ENCODE results near the gene SPPL3. TPM values are rescaled to one million over a fixed set of nuclear protein-coding genes. Genes with fewer than 3 reads are reported as not detected.

The SPPL3 gene
- total RNA-seq, 1 donor = 21.3 TPM

DNA sequence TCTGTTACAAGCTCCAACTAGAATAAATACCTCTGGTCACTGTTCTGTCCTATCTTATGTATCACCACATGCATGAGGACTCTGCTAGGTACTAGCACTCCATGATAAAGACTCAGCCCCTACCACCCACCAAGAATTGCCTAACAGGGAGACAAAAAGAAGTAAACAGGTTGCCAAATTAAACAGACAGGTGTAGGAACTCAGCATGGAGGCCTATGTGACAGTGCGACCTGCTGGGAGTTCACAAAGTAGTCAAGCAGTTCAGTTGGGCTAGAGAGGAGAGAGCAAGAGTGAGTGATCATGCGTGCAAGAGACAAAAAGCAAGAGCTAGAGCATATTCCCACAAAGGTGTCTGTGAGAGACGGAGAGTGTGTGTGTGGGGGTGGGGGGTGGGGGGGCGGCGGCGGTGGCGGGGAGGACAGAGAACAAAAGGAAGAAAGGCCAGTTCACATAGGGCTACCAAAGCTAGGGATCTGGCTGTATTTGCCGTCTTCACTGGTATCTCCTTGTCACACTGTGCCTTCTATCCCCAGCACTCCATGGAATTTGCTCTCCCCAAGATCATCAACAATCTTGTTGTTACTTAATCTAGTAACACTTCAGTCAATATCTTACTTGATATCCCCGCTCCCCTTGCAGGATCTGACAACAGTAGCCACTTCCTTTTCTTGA lies 81.2 kb downstream of the SPPL3 start:
- DNase-seq (ENCODE audit: low read depth in 2 of 3, low spot score in 2 of 3) = no peak

DNA sequence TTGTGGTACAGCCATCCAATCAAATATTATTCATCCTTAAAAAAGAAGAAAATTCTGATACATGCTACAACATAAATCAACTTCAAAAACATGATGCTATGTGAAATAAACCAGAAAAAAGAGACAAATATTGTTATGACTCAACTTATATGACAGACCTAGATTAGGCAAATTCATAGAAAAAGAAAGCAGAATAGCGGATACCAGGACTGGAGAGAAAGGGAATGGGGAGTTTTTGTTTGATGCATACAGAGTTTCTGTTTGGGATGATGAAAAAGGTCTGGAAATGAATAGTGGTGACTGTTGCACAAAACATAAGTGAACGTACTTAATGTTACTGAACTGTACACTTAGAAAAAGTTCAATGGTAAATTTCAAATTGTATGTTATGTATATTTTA lies 82.3 kb downstream of the SPPL3 start:
- no peak for DNase-seq (ENCODE audit: low read depth in 2 of 3, low spot score in 2 of 3)

DNA sequence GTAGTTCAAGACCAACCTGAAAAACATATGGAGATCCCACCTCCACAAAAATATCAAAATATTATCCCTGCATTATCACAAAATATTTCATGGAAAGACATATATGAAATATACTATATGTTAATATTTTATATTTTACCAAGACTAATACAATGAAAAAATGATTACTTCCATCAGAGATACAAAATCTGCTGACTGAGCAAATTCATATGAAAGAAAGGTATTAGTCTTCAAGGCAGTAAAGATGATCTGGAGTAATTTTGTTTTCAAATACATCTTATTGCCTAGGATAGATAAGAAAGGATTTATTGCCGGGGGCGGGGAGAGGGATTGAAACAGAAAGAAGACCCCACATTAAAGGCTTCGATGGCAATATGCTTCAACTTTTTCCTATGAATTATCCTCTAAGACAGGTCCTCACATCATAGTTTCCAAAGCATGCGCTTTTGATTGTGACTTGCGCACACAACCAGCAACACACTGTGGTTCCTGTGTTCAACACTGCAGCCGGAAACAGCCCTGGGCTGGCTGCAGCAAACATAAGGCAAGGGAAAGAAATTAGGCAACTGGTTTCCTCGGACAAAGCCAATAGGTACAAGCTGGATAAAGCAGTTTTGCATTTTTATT lies 83.2 kb downstream of the SPPL3 start:
- DNase-seq (ENCODE audit: low read depth in 2 of 3, low spot score in 2 of 3) = no peak

DNA sequence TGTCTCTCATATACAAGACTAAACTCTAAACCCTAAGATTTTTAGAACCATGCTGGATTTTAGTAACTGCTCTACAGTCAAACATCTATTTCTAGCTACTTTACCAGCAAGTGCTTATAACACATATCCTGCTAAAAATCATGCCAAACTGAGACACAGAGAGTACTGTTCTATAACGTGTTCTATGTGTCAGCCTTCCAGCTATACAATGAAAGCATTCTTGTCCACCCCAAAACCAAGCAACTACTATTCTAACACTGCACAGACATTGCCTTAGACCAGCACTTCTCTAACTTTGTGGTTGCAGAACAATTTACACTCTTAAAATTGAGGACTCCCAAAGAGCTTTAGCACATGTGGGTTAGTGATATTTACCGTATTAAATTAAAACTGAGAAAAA lies 85.7 kb downstream of the SPPL3 start:
- no peak for DNase-seq (ENCODE audit: low read depth in 2 of 3, low spot score in 2 of 3)

DNA sequence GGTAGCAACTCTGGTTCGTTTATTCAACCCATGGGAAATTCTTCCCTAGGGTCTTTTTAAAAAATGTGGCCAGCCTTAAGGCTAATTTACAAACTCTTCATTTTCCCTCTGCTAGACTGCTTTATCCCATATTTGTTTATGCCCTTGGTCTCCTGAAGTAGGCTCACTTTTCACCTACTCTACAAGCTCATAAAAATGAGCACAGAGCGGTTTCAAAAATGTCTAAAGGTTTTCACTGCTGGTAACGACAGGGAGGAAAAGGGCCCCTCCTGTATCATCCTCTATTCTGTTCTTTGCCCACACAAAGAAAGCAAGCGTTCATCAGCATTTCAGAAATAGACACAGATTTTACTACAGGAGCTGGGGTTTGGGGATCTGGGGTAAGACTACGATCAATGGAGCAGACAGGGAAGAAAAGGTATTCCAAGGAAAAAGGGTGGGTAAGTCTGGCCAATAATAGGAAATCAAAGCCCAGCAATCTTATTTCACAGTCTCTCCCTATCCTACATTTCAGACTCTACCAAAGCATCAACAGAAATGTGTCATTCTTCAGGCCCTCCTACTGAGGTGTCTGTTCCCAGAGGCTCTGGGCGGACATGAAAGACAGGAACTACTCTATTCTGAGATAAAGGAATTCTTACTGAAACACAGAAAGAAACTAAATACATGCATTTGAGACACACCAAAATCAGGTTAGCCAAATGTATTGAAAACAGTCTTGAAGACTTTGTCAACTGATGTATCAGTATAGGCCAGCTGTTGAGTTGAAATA lies 86.4 kb downstream of the SPPL3 start:
- no peak for DNase-seq (ENCODE audit: low read depth in 2 of 3, low spot score in 2 of 3)

DNA sequence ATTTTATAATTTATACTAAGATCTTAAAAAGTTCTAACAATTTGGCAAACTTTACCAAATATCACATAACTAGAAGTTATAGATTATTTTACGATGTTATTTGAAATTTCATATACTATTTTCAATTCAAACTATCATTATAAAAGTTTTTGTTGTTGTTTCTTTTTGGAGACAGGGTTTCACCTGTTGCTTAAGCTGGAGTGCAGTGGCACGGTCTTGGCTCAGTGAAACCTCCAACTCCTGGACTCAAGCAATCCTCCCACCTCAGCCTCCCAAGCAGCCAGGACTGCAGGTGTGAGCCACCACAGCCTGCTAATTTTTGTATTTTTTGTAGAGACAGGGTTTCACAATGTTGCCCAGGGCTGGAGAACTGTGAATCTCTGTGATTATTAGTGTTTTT lies 87.8 kb downstream of the SPPL3 start:
- no peak for DNase-seq (ENCODE audit: low read depth in 2 of 3, low spot score in 2 of 3)

DNA sequence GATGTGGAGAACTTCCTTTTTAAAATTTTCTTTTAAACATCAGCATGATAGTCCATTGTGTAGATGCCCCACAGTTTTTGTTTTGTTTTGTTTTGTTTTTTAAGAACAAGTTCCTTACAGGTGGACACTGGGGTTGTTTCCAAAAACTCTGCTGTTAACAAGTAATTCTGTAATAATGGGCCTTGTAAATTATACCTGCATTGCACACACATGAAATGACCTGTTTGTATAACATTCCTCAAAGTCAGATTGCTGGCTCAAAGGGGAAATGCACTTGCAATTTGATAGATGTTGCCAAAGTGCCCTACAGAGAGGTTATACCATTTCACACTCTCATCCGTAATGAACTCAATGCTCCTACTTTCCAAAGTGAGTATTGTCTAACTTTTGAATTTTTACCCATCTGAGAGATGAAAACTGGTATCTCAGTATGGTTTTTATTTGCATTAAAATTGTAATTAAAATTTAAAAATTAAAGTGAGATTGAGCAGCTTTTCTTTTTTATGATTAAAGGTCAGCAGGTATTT lies 89.2 kb downstream of the SPPL3 start:
- DNase-seq (ENCODE audit: low read depth in 2 of 3, low spot score in 2 of 3) = no peak

DNA sequence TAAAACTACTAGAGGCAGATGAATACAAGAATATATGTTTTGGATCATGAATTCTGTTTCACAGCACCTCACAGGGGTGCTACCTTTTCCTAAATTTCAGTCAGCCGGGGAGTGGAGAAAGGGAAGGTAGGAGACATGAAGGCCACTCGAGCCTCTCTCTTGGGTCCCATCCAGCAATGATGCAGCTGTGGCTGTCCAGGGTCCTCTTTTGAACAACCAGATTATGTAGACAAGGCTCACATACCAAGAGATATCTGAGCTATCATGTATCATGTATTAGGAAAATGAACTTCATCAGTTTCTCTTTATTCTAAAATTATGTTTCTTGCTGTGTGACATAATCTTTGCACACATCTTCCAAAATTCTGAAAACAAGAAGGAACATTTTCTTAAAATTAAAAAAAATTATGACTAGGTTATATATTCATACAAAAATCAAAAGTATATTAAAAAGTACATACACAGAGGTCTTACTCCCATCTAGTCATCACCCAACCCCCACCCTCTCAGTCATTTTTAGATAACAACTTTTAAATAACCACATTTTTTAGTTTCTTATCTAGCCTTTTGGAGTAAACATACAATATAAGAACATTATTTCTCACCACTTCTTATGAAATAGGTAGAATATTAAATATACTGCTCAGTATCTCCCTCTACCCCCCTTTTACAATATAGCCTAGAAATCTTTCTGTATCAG lies 89.8 kb downstream of the SPPL3 start:
- no peak for DNase-seq (ENCODE audit: low read depth in 2 of 3, low spot score in 2 of 3)

DNA sequence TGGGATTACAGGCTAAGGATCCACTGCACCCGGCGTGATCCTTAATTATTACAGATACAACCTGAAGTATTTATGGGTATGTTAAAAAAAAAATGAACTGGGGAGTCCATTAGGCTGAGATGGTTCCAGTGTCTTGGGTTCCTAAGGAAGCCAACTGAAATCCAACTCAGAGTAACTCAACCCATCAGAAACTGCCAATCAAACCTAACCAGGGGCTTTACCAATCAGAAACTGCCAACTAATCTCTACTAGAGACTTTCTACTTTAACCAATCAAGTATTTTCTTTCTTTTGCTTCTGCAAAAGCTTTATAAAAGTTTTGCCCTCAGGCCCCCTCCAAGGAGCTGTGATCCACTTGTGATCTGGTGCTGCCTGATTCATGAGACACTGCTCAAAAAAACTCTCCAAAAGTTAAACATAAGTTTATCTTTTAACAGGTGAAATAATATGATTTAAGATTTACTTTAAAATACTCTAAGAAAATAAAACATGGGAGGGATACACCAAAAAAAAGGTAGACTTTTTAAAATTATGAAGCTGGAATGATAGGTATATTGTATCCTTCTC lies 90.5 kb downstream of the SPPL3 start:
- no peak for DNase-seq (ENCODE audit: low read depth in 2 of 3, low spot score in 2 of 3)

DNA sequence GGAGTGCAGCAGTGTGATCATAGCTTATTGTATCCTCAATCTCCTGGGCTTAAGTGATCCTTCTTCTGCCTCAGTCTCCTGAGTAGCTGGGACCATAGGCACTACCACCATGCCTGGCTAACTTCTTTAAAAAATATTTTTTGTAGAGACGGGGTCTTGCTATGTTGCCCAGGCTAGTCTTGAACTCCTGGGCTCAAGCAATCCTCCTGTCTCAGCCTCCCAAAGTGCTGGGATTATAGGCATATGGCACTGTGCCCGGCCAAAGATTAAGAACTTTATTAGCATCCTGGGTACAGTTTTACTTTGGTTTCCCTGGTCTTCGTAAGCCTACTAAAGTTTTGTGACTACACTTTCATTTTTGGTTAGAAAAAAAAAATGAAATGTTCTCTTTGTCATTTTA lies 94.1 kb downstream of the SPPL3 start:
- DNase-seq (ENCODE audit: low read depth in 2 of 3, low spot score in 2 of 3) = no peak

DNA sequence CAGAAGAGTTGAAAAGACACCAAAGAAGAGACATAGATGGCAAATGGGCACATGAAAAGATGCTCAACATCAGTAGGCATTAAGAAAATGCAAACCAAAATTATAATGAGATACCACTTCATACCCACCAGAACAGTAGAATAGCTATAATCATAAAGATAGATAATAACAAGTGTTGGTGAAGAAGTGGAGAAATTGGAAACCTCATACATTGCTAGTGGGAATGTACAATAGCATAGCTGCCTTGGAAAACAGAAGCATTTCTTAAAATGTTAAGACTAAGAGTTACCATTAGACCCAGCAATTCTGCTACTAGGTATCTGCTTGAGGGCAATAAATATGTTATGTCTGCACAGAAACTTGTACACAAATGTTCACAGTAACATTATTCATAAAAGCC lies 99.7 kb downstream of the SPPL3 start:
- no peak for DNase-seq (ENCODE audit: low read depth in 2 of 3, low spot score in 2 of 3)

DNA sequence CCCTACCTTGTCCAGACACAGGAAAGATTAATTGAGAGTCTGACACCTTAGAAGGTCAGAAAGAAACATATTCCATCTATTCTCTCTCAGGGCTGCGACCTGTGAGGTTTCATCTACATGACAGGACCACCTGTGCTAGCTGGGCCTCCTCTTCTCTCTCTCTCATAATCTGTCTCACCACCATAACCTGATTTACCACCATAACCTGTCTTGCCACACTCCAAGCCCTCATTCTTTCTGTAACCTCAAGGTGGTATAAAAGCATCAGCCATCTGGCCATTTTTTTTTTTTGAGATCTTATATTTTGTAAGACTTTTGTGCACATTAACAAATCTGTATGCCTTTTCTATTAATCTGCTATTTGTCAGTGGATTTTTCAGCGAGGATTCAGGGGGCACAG lies 103.0 kb downstream of the SPPL3 start:
- DNase-seq (ENCODE audit: low read depth in 2 of 3, low spot score in 2 of 3) = no peak

DNA sequence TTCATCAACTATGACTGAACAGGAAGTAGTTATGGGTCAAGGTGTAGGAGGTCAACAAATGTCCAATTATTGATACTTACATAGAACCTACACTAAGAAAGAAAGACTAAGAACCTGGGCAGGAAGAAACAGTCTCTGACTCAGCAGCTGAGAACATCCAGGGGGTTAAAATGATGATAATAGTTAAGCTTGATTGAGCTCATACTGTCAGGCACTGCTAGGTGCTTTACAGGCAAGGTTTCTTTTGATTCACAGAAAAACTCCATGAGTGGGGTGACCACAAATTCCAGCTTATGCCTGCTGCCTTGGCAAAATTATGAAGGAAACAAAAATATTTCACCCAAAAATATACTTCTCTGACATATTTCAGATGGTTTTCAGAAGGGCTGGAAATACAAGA lies 103.5 kb downstream of the SPPL3 start:
- no peak for DNase-seq (ENCODE audit: low read depth in 2 of 3, low spot score in 2 of 3)

DNA sequence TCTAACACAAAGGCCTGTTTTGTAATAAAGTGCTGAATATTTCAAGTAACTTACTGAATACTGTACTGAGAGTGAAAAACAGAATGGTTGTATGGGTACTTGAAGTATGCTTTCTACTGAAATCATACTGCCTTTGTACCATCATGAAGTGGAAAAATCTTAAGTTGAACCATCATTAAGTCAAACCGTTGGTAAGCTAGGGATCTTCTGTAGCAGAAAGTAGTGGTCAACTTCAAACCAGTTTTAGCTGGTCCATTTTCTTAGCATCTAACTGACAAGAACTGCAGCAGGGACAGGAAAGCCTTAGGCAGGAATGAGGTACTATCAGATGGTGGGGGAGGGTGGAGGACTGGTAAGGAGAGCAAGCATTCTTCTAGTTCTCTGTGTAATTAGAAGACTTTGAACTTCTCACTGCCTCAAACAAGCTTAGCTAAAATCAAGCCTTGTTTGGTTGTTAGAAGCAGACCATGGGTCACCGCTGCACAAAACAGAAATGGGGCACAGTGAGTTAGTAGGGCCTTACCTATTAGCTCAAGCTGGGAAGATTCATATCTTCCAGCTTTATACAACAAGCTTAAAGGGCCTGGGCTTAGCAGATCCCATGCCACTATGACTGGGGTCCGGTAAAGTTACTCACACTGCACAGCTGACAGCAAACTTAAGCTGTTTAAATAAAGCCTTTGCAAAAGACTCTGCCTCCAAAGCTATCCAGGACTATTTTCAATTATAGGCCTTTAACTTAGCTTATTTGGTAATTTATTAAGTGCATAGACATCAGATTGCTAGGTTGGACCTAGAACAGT lies 104.7 kb downstream of the SPPL3 start:
- DNase-seq (ENCODE audit: low read depth in 2 of 3, low spot score in 2 of 3) = no peak

DNA sequence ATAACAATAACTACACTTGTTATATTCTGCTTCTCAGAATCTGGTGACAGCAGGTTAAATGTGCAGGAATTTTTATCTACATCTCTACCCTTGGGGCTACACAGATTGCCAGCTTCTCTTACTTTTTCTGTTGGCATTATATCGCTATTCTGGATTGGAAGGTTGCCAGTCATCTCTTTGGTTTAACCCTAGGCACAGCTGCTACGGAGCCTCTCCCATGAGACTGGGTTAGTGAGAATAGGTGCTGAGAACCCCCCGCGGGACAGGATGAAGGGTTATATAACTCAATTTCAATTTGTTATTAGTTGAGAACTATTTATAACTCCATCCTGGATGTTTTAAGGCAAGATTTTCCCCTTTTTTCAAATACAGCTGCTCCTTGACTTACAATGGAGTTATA lies 105.5 kb downstream of the SPPL3 start:
- no peak for DNase-seq (ENCODE audit: low read depth in 2 of 3, low spot score in 2 of 3)

DNA sequence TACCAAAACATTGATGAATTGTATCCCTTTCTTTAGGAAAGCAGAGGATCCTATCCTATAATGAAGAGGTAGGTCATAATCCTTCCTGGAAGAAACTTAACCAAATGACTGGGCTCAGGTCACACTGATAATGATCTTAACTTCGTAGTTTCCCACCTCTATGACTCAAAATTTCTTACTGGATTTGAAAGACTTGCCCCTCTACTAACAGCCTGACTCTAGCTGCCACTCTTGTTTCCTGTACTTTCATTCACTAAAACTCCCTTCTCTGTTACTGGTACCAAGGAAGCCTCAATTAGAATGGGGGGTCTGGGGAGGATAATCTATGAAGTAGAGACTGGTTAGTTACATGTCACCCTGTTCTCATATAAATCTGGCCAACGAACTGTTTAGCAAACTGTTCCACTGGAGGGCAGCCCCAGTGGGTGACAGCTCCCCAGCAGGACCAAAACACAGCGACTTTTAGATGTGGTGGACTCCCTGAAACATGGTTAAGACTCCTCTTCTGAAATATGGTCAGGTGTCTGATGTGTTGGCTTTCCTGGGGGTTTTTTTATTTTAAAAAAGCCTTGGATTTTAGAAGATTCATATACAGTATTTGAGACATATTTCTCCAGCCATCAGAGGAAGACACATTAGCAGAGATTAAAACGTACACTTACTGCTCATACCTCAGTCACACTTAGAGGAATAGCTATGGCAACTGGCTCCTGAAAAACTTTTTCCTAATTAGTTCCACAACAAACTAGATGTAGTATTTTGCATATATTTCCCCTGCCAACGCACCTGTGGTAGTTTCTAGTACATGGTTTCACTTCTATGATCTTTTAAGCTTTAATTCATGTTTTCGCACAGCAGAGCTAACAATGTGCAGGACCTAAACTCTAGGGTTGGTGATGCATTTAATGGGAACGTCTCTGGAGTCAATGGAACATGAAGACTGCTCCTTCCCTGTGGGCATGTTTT lies 106.2 kb downstream of the SPPL3 start:
- no peak for DNase-seq (ENCODE audit: low read depth in 2 of 3, low spot score in 2 of 3)

DNA sequence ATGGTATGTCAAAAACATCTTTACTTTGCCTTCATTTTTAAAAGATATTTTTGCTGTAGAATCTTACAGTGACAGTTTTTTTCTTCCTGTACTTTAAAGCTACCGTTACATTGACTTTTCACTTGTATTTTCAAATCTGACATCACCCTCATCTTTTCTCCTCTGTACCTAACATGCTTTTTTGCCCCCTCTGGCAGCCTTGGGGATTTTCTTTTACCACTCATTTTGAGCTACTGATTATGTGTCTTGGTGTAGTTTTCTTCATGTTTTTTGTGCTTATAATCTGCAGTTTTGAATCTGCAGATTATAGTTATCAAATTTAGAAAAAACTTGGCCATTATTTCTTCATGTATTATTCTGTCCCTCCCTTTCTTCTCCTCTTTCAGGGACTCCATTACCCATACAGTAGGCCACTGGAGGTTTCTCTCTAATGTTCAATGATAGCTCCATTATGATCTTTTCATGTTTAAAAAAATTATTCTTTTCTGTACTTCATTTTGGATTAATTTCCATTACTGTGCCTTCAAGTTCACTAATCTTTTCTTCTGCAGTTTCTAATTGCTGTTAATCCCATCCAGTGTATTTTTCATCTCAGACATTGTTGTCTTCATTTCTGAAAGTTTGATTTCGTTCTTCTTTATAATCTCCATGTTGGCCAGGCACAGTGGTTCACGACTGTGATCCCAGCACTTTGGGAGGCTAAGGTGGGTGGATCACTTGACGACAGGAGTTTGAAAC lies 108.5 kb downstream of the SPPL3 start:
- DNase-seq (ENCODE audit: low read depth in 2 of 3, low spot score in 2 of 3) = no peak

DNA sequence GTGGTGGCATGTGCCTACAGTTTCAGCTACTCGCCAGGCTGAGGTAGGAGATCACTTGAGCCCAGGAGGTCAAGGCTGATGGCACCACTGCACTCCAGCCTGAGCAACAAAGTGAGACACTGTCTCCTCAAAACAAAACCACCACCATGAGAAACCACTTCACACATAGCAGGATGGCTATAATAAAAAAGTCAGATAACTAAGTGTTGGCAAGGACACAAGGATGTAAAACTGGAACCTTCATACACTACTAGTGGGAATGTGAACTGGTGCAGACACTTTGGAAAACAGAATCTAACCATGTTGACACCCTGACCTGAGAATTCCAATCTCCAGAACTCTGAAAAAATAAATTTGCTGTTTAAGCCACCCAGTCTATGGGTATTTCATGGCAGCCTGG lies 110.8 kb downstream of the SPPL3 start:
- no peak for DNase-seq (ENCODE audit: low read depth in 2 of 3, low spot score in 2 of 3)

Data from hematopoietic multipotent progenitor cell (in vitro differentiated cells).